Right lobe of liver (tissue), 6 donors: ENCODE measurements around the gene CAVIN3. TPM values are rescaled to one million over a fixed set of nuclear protein-coding genes. Genes with fewer than 3 reads are reported as not detected.

Experiments used
- ATAC-seq, 4 donors: fragments of 200-7000 bp; cut with Tn5 transposase; one replicate each; pipeline ENCODE4 v1.9.1; 2020; ENCODE audit warnings: mild to moderate bottlenecking in 4 of 4, moderate library complexity in 4 of 4
- DNase-seq, 3 donors: peaks; one replicate each; pipeline ENCODE4 v3.0.0-alpha.2; 2020
- H3K27ac ChIP-seq, 3 donors: fragments of 200-600 bp; one replicate each; pipeline ENCODE4 v1.8.0; 2022
- H3K27me3 ChIP-seq, 2 donors: fragments of 200-600 bp; one replicate each; pipeline ENCODE4 v1.8.0; 2022
- H3K36me3 ChIP-seq, 4 donors: fragments of 200-600 bp; sonication (generic) in 1 of 4; one replicate each; pipeline versions ENCODE4 v1.5.1 to v1.8.0; 2017 to 2022; ENCODE audit warnings: control low read depth in 1 of 4
- H3K4me1 ChIP-seq, 4 donors: fragments of 200-600 bp; sonication (generic) in 1 of 4; one replicate each; pipeline versions ENCODE4 v1.5.1 to v1.8.0; 2017 to 2022; ENCODE audit warnings: control low read depth in 1 of 4
- H3K4me3 ChIP-seq, 3 donors: fragments of 200-600 bp; one replicate each; pipeline ENCODE4 v1.8.0; 2022
- H3K9me3 ChIP-seq, 4 donors: fragments of 200-600 bp; sonication (generic) in 1 of 4; one replicate each; pipeline versions ENCODE4 v1.5.1 to v1.8.0; 2017 to 2022; ENCODE audit warnings: control low read depth in 1 of 4
- CTCF ChIP-seq, 4 donors: fragments of 200-600 bp in 3 of 4; fragments of 450-650 bp in 1 of 4; IDR thresholded peaks; one replicate each; pipeline versions ENCODE4 v1.5.1 to v1.8.0; 2016 to 2022; ENCODE audit warnings: antibody characterized with exemption in 4 of 4, mild to moderate bottlenecking in 2 of 4
- POLR2A ChIP-seq: fragments of 450-650 bp; IDR thresholded peaks from one replicate; pipeline ENCODE4 v1.6.1; 2017; ENCODE audit warnings: antibody characterized with exemption, mild to moderate bottlenecking
- WGBS: methylation state at CpG from one replicate; pipeline ENCODE4 v1.1.6; 2018; ENCODE audit warnings: low coverage, low lambda C conversion rate; ENCODE audit not compliant: insufficient coverage; ENCODE audit errors: missing lambda C conversion rate; 5-methylcytosine and 5-hydroxymethylcytosine counted together
- intact Hi-C, 2 donors: fragments of 100-400 bp; cut with DNase I; formaldehyde crosslinking; loops; one replicate each; pipeline versions ENCODE4 v1.11.2 to v1.14.1; 2022
- total RNA-seq, 6 experiments: library from RNA; depleted of rRNA in 2 of 6; stranded (reverse); fragments of >200 nt in 2 of 6; fragmentation: NEBNext Ultra II Directional in 3 of 6; extraction: Animal tissue kit (Norgen Biotek cat#: 25700) in 3 of 6; gene quantifications; one replicate each; pipeline versions ENCODE4 v1.1.0 to v1.2.4, GENCODE V29; 2016 to 2023
- donor health status: DM: no; HTN: yes; CAD: no.
- donor health status: DM: no; HTN: no; CAD: no.
- donor health status: DM: no; HTN: no; CAD: no.
- donor health status: DM: no; HTN: yes; CAD: no.
- donor health status: DM: no; HTN: yes; CAD: no.

The CAVIN3 gene
- total RNA-seq, 6 experiments from 2014 or later = 2.6 to 11.2 (median 4.1) TPM

- intact Hi-C loops = no loop called here
- TF ChIP-seq POLR2A = no peak
- no peak for TF ChIP-seq CTCF (IDR thresholded peaks at IDR 0.05)
- no peak for DNase-seq
- Histone ChIP-seq H3K36me3 (no peaks in the 10 kb centered on the region), H3K27ac (peak overlapping the region in 1 of 3 donors; percentile 69), H3K4me3 (no peak overlapping the region), H3K4me1 (peaks cover 0 to 6% (median 0%) of the 10 kb centered on the region in 4 donors), H3K9me3 (no peaks in the 10 kb centered on the region), H3K27me3 (no peaks in the 10 kb centered on the region)
- no peak for ATAC-seq
- WGBS = 66% methylated on average over 4 of the region's 4 CpGs
Measured at GRCh38 chr11:6318204-6318603, 2.1 kb downstream of the CAVIN3 start.

GRCh38 chr11:6315811-6316425 lies 4.4 kb downstream of the CAVIN3 start:
- H3K9me3 ChIP-seq = no peaks in the 10 kb centered on the region
- peaks cover 0 to 6% (median 0%) of the 10 kb centered on the region in 4 donors for H3K4me1 ChIP-seq
- TF ChIP-seq POLR2A (no peak), CTCF (IDR thresholded peaks at IDR 0.05) (peak; percentile 70 to 91 (median 85))
- ATAC-seq (peak; percentile 70 to 86 (median 80)), DNase-seq (peak; percentile 48 to 67 (median 62))
- H3K36me3 ChIP-seq = no peaks in the 10 kb centered on the region
- no peak overlapping the region for H3K4me3 ChIP-seq
- WGBS = 3% methylated on average over 10 of the region's 10 CpGs
- intact Hi-C loops = no loop called here
- H3K27ac ChIP-seq = no peak overlapping the region
- H3K27me3 ChIP-seq = no peaks in the 10 kb centered on the region

- Histone ChIP-seq H3K4me1 (no peaks in the 10 kb centered on the region), H3K27ac (no peak overlapping the region), H3K4me3 (no peak overlapping the region), H3K27me3 (no peaks in the 10 kb centered on the region), H3K9me3 (no peaks in the 10 kb centered on the region), H3K36me3 (no peaks in the 10 kb centered on the region)
- TF ChIP-seq POLR2A (no peak), CTCF (IDR thresholded peaks at IDR 0.05) (no peak)
- 74% methylated on average over 3 of the region's 3 CpGs for WGBS
- no peak for ATAC-seq
- no peak for DNase-seq
- intact Hi-C loops = no loop called here
Measured at GRCh38 chr11:6312106-6312505, 8.2 kb downstream of the CAVIN3 start.

GRCh38 chr11:6307876-6308275 lies 12.4 kb downstream of the CAVIN3 start:
- no peak for TF ChIP-seq CTCF (IDR thresholded peaks at IDR 0.05)
- no peak for TF ChIP-seq POLR2A
- Histone ChIP-seq H3K9me3 (no peaks in the 10 kb centered on the region), H3K27me3 (no peaks in the 10 kb centered on the region), H3K4me3 (no peak overlapping the region), H3K4me1 (no peaks in the 10 kb centered on the region), H3K27ac (no peak overlapping the region), H3K36me3 (no peaks in the 10 kb centered on the region)
- DNase-seq (no peak), ATAC-seq (no peak)
- intact Hi-C loops = no loop called here
- WGBS = 73% methylated on average over 7 of the region's 8 CpGs
